ENCODE measurements around the gene SERTAD3. TPM values are rescaled to one million over a fixed set of nuclear protein-coding genes. Genes with fewer than 3 reads are reported as not detected.

The SERTAD3 gene
- total RNA-seq, 2 experiments from 2014 or later: 13.4 to 13.7 TPM

GRCh38 chr19:40407714-40408597 is 36.2 kb downstream of the SERTAD3 start:
- H3K4me1 Mint-ChIP-seq: peaks cover 8% of the 10 kb centered on the region
- peaks cover 2% of the 10 kb centered on the region for H3K27me3 Mint-ChIP-seq
- H3K27ac Mint-ChIP-seq: no peak overlapping the region
- CTCF ChIA-PET: interaction anchor here (0.6 to 4.7 kb wide), 4 partner anchors 9 to 1627 kb away, joined by 3 to 22 read pairs (median 4); no protein-coding TSS in a partner anchor
- H3K9me3 Mint-ChIP-seq (ENCODE audit: low read depth): no peaks in the 10 kb centered on the region
- no peaks in the 10 kb centered on the region for H3K36me3 Mint-ChIP-seq
- DNase-seq (no peak), ATAC-seq (no peak)
- no peak overlapping the region for H3K4me3 Mint-ChIP-seq

- peak; percentile 93 for DNase-seq
- H3K4me1 Mint-ChIP-seq: peaks cover 16% of the 10 kb centered on the region
- H3K27me3 Mint-ChIP-seq: peaks cover 4% of the 10 kb centered on the region
- no peaks in the 10 kb centered on the region for H3K36me3 Mint-ChIP-seq
- peak overlapping the region; percentile 83 for H3K4me3 Mint-ChIP-seq
- ATAC-seq: peak; percentile 81
- H3K27ac Mint-ChIP-seq: peak overlapping the region; percentile 69
- CTCF ChIA-PET: interaction anchor here (0.6 to 2.3 kb wide), 6 partner anchors 11 to 264 kb away, joined by 3 to 17 read pairs (median 4); partner anchors contain the start of gene BLVRB
- no peaks in the 10 kb centered on the region for H3K9me3 Mint-ChIP-seq (ENCODE audit: low read depth)
Measured at GRCh38 chr19:40403262-40403984, 40.7 kb downstream of the SERTAD3 start.

GRCh38 chr19:40400559-40400958 is 43.6 kb downstream of the SERTAD3 start:
- H3K4me3 Mint-ChIP-seq: no peak overlapping the region
- DNase-seq (no peak), ATAC-seq (no peak)
- no peaks in the 10 kb centered on the region for H3K9me3 Mint-ChIP-seq (ENCODE audit: low read depth)
- no peak overlapping the region for H3K27ac Mint-ChIP-seq
- peaks cover 16% of the 10 kb centered on the region for H3K4me1 Mint-ChIP-seq
- CTCF ChIA-PET: interaction anchor here (2.1 kb wide), 1 partner anchor 20 kb away, joined by 5 read pairs; no protein-coding TSS in a partner anchor
- H3K36me3 Mint-ChIP-seq: no peaks in the 10 kb centered on the region
- peaks cover 4% of the 10 kb centered on the region for H3K27me3 Mint-ChIP-seq

- Mint-ChIP-seq H3K9me3 (ENCODE audit: low read depth) (no peaks in the 10 kb centered on the region), H3K4me3 (no peak overlapping the region), H3K27me3 (peaks cover 4% of the 10 kb centered on the region), H3K36me3 (no peaks in the 10 kb centered on the region), H3K27ac (no peak overlapping the region), H3K4me1 (peaks cover 13% of the 10 kb centered on the region)
- CTCF ChIA-PET: interaction anchor here (1.3 to 2.1 kb wide), 2 partner anchors 22 to 93 kb away, joined by 5 read pairs; no protein-coding TSS in a partner anchor
- DNase-seq: peak; percentile 61
- ATAC-seq: peak; percentile 59
Measured at GRCh38 chr19:40398417-40399131, 45.6 kb downstream of the SERTAD3 start.

GRCh38 chr19:40397568-40397906 is 46.6 kb downstream of the SERTAD3 start:
- Mint-ChIP-seq H3K27me3 (peaks cover 4% of the 10 kb centered on the region), H3K36me3 (no peaks in the 10 kb centered on the region), H3K4me1 (peaks cover 8% of the 10 kb centered on the region), H3K4me3 (no peak overlapping the region), H3K27ac (no peak overlapping the region), H3K9me3 (ENCODE audit: low read depth) (no peaks in the 10 kb centered on the region)
- ATAC-seq: no peak
- no peak for DNase-seq
- CTCF ChIA-PET: interaction anchor here (1.8 kb wide), 1 partner anchor 17 kb away, joined by 5 read pairs; no protein-coding TSS in a partner anchor

GRCh38 chr19:40396886-40397567 is 47.1 kb downstream of the SERTAD3 start:
- no peak overlapping the region for H3K27ac Mint-ChIP-seq
- ATAC-seq (no peak), DNase-seq (no peak)
- peaks cover 4% of the 10 kb centered on the region for H3K27me3 Mint-ChIP-seq
- peaks cover 8% of the 10 kb centered on the region for H3K4me1 Mint-ChIP-seq
- H3K36me3 Mint-ChIP-seq: no peaks in the 10 kb centered on the region
- no peak overlapping the region for H3K4me3 Mint-ChIP-seq
- H3K9me3 Mint-ChIP-seq (ENCODE audit: low read depth): no peaks in the 10 kb centered on the region
- CTCF ChIA-PET: interaction anchor here (1.8 kb wide), 1 partner anchor 17 kb away, joined by 5 read pairs; no protein-coding TSS in a partner anchor

GRCh38 chr19:40395956-40396355 is 48.2 kb downstream of the SERTAD3 start:
- Mint-ChIP-seq H3K27ac (no peak overlapping the region), H3K36me3 (no peaks in the 10 kb centered on the region), H3K27me3 (peaks cover 4% of the 10 kb centered on the region), H3K4me1 (peaks cover 8% of the 10 kb centered on the region), H3K9me3 (ENCODE audit: low read depth) (no peaks in the 10 kb centered on the region), H3K4me3 (no peak overlapping the region)
- no peak for ATAC-seq
- CTCF ChIA-PET: interaction anchor here (0.6 to 1.8 kb wide), 2 partner anchors 10 to 16 kb away, joined by 3 to 5 read pairs; no protein-coding TSS in a partner anchor
- DNase-seq: no peak

- ATAC-seq: no peak
- no peak for DNase-seq
- Mint-ChIP-seq H3K27ac (no peak overlapping the region), H3K9me3 (ENCODE audit: low read depth) (no peaks in the 10 kb centered on the region), H3K27me3 (peaks cover 4% of the 10 kb centered on the region), H3K36me3 (no peaks in the 10 kb centered on the region), H3K4me1 (peaks cover 8% of the 10 kb centered on the region), H3K4me3 (no peak overlapping the region)
- CTCF ChIA-PET: no interaction called here
Measured at GRCh38 chr19:40394816-40395210, 49.3 kb downstream of the SERTAD3 start.

- Mint-ChIP-seq H3K27me3 (peaks cover 2% of the 10 kb centered on the region), H3K9me3 (ENCODE audit: low read depth) (no peaks in the 10 kb centered on the region), H3K27ac (no peak overlapping the region), H3K4me3 (no peak overlapping the region), H3K4me1 (peaks cover 4% of the 10 kb centered on the region), H3K36me3 (no peaks in the 10 kb centered on the region)
- CTCF ChIA-PET: no interaction called here
- ATAC-seq (no peak), DNase-seq (no peak)
Measured at GRCh38 chr19:40393894-40394815, 50.0 kb downstream of the SERTAD3 start.

GRCh38 chr19:40392894-40393517 is 51.1 kb downstream of the SERTAD3 start:
- DNase-seq: no peak
- CTCF ChIA-PET: no interaction called here
- Mint-ChIP-seq H3K27ac (no peak overlapping the region), H3K9me3 (ENCODE audit: low read depth) (no peaks in the 10 kb centered on the region), H3K36me3 (no peaks in the 10 kb centered on the region), H3K27me3 (no peaks in the 10 kb centered on the region), H3K4me1 (no peaks in the 10 kb centered on the region), H3K4me3 (no peak overlapping the region)
- peak; percentile 27 for ATAC-seq

GRCh38 chr19:40392123-40392522 is 52.0 kb downstream of the SERTAD3 start:
- no peaks in the 10 kb centered on the region for H3K27me3 Mint-ChIP-seq
- DNase-seq: no peak
- no peaks in the 10 kb centered on the region for H3K36me3 Mint-ChIP-seq
- no peak overlapping the region for H3K27ac Mint-ChIP-seq
- no peak for ATAC-seq
- H3K4me3 Mint-ChIP-seq: no peak overlapping the region
- H3K4me1 Mint-ChIP-seq: no peaks in the 10 kb centered on the region
- H3K9me3 Mint-ChIP-seq (ENCODE audit: low read depth): no peaks in the 10 kb centered on the region
- CTCF ChIA-PET: no interaction called here
